Activated naive CD4-positive, alpha-beta T cell treated with anti-CD3 and anti-CD28 coated beads, Interleukin-2, amount 50 U/mL, for 16 hours (primary cell): ENCODE results near the gene AMER1.
"Not testable (repeated sequence)": the region's sequence is repeated elsewhere in the genome, so short reads cannot be mapped to it uniquely, and the experiment has no call there.

ENCODE experiments used
- DNase-seq: peaks from one replicate; pipeline ENCODE4 v3.0.0-alpha.2; 2020

AMER1 gene

GRCh38 chrX:64205441-64205734, at the start of gene AMER1:
AMER1 (minus strand) TSS chrX:64205708; CDS start chrX:64193286, 12,422 bp downstream.
- DNase-seq, result no peak

- DNase-seq, result no peak
Measured at GRCh38 chrX:64230123-64230970, 24.8 kb upstream of the AMER1 start, which contains the start of gene ASB12. ASB12 (minus strand) TSS chrX:64230607; CDS start chrX:64225650, 4,957 bp downstream.

- no peak for DNase-seq
Measured at GRCh38 chrX:64229154-64229553, 23.6 kb upstream of the AMER1 start.

GRCh38 chrX:64218023-64218422, 12.5 kb upstream of the AMER1 start:
- DNase-seq, result no peak

GRCh38 chrX:64213989-64214388, 8.5 kb upstream of the AMER1 start:
- not testable (repeated sequence) for DNase-seq

GRCh38 chrX:64206556-64207162, 1.2 kb upstream of the AMER1 start:
- no peak for DNase-seq

GRCh38 chrX:64205735-64206501, 410 bp upstream of the AMER1 start:
- peak; percentile 84 for DNase-seq

- DNase-seq, result peak; percentile 14
Measured at GRCh38 chrX:64204701-64205440, 637 bp downstream of the AMER1 start.

- no peak for DNase-seq
Measured at GRCh38 chrX:64204252-64204651, 1.3 kb downstream of the AMER1 start.

- no peak for DNase-seq
Measured at GRCh38 chrX:64202808-64203325, 2.6 kb downstream of the AMER1 start.

- DNase-seq, result no peak
Measured at GRCh38 chrX:64198036-64198435, 7.5 kb downstream of the AMER1 start.

- no peak for DNase-seq
Measured at GRCh38 chrX:64196606-64197005, 8.9 kb downstream of the AMER1 start.

GRCh38 chrX:64195862-64196261, 9.6 kb downstream of the AMER1 start:
- DNase-seq, result no peak

GRCh38 chrX:64192673-64193072, 12.8 kb downstream of the AMER1 start:
- DNase-seq, result no peak

- DNase-seq, result no peak
Measured at GRCh38 chrX:64192040-64192439, 13.5 kb downstream of the AMER1 start.

- DNase-seq, result no peak
Measured at GRCh38 chrX:64191281-64192010, 14.1 kb downstream of the AMER1 start.

GRCh38 chrX:64190136-64190740, 15.3 kb downstream of the AMER1 start:
- DNase-seq, result no peak

- no peak for DNase-seq
Measured at GRCh38 chrX:64188901-64189300, 16.6 kb downstream of the AMER1 start.

GRCh38 chrX:64187762-64188150, 17.8 kb downstream of the AMER1 start:
- no peak for DNase-seq

GRCh38 chrX:64186974-64187761, 18.3 kb downstream of the AMER1 start:
- DNase-seq, result no peak

GRCh38 chrX:64184396-64184795, 21.1 kb downstream of the AMER1 start:
- DNase-seq, result no peak
